Gastroesophageal sphincter (tissue), 4 donors: Measurements from ENCODE around the gene OR2AJ1. TPM values are rescaled to one million over a fixed set of nuclear protein-coding genes. Genes with fewer than 3 reads are reported as not detected.

Experiments
- ATAC-seq: fragments of 150-250 bp; one replicate; pipeline ENCODE4 v1.9.1; 2016; ENCODE audit warnings: mild to moderate bottlenecking, moderate library complexity
- H3K27ac ChIP-seq, 4 donors: fragments of 200-600 bp; sonication (generic) in 3 of 4; 1 replicate in 3 of 4; 2 replicates in 1 of 4; pipeline ENCODE4 v1.5.1; 2016 to 2019
- H3K27me3 ChIP-seq: fragments of 200-600 bp; sonication (generic); one replicate; pipeline ENCODE4 v1.5.1; 2019
- H3K36me3 ChIP-seq, 2 donors: fragments of 200-600 bp; sonication (generic); one replicate each; pipeline ENCODE4 v1.5.1; 2019; ENCODE audit warnings: control low read depth in 1 of 2
- H3K4me1 ChIP-seq, 3 donors: fragments of 200-600 bp; sonication (generic); 1 replicate in 2 of 3; 2 replicates in 1 of 3; pipeline ENCODE4 v1.5.1; 2016 to 2019; ENCODE audit warnings: control low read depth in 2 of 3
- H3K4me3 ChIP-seq, 2 donors: fragments of 200-600 bp; sonication (generic); one replicate each; pipeline ENCODE4 v1.5.1; 2019; ENCODE audit warnings: mild to moderate bottlenecking in 1 of 2, moderate library complexity in 1 of 2
- H3K9me3 ChIP-seq, 3 donors: fragments of 200-600 bp; sonication (generic); one replicate each; pipeline ENCODE4 v1.5.1; 2017 to 2019; ENCODE audit warnings: control low read depth in 2 of 3
- EP300 ChIP-seq: sonication (generic); formaldehyde crosslinking; IDR thresholded peaks from one replicate; pipeline ENCODE4 v1.6.1; 2017; ENCODE audit warnings: antibody characterized with exemption, mild to moderate bottlenecking
- POLR2A ChIP-seq, 2 donors: fragments of 450-650 bp; IDR thresholded peaks; one replicate each; pipeline ENCODE4 v1.6.1; 2017; ENCODE audit warnings: antibody characterized with exemption in 2 of 2, mild to moderate bottlenecking in 2 of 2, moderate library complexity in 1 of 2
- POLR2AphosphoS5 ChIP-seq: sonication (generic); formaldehyde crosslinking; IDR thresholded peaks from one replicate; pipeline ENCODE4 v1.6.1; 2017; ENCODE audit warnings: antibody characterized with exemption
- WGBS, 2 donors: methylation state at CpG; one replicate each; pipeline ENCODE4 v1.1.5; 2018; ENCODE audit warnings: low coverage in 1 of 2; 5-methylcytosine and 5-hydroxymethylcytosine counted together
- total RNA-seq, 4 donors: library from RNA; depleted of rRNA; stranded (reverse); fragments of >200 nt; gene quantifications; one replicate each; pipeline ENCODE4 v1.1.0, GENCODE V29; 2016
- TF ChIP-seq, protein P1 (sequence below), 4 experiments: fragments of 200-600 bp in 2 of 4; fragments of 450-650 bp in 2 of 4; sonication (generic) in 1 of 4; IDR thresholded peaks; one replicate each; pipeline ENCODE4 v1.5.1; 2017 to 2019; ENCODE audit warnings: antibody characterized with exemption in 4 of 4, mild to moderate bottlenecking in 2 of 4, moderate library complexity in 2 of 4

OR2AJ1 gene
- total RNA-seq, 4 donors from 2014 or later: not detected

DNA sequence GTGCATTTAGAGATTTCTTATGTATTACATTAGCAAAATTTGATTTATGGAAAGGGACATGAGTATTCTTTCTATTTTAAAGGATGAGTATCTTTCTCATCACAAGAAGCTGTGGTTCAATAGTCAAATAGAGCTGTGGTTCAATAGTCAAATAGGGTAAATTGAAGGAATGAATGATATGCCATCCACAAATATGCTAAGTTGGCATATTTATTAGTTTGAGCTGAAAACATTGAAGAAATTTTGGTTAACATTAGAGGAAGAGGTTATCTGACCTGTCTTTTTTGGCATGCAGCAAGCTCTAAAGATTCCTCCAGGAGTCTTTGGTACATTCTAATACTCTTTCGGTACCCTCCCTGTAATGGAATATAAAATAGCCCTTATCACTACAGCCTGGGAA lies 28.7 kb downstream of the OR2AJ1 start:
- Histone ChIP-seq H3K4me3 (no peak overlapping the region), H3K36me3 (no peaks in the 10 kb centered on the region), H3K27ac (no peak overlapping the region), H3K27me3 (no peaks in the 10 kb centered on the region), H3K4me1 (no peaks in the 10 kb centered on the region), H3K9me3 (no peaks in the 10 kb centered on the region)
- TF ChIP-seq POLR2A (IDR thresholded peaks at IDR 0.05): no peak
- 81 to 90% methylated on average over 1 of the region's 1 CpG for WGBS, 2 donors
- ATAC-seq: no peak

DNA sequence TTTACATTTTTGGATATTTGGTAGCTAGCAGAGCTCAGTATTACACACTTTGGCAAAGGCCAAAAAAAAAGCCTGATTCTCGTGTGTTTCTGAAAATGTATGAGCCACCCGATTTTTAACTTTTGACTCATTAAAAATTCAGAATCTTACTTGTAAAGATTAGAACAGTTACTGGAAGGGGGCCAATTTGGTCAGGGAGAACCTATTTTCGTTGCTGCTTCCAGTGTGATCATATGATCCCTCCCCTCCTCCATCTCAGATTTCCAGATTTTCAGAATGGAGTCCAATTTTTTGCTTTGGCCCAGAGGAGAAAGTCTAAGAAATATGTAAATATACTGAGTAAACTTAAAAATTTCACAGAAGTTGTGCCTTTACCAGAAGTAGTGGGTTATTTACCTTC lies 37.1 kb downstream of the OR2AJ1 start:
- Histone ChIP-seq H3K27ac (no peak overlapping the region), H3K9me3 (no peaks in the 10 kb centered on the region), H3K27me3 (no peaks in the 10 kb centered on the region), H3K36me3 (no peaks in the 10 kb centered on the region), H3K4me3 (no peak overlapping the region), H3K4me1 (no peaks in the 10 kb centered on the region)
- TF ChIP-seq, protein P1, sequence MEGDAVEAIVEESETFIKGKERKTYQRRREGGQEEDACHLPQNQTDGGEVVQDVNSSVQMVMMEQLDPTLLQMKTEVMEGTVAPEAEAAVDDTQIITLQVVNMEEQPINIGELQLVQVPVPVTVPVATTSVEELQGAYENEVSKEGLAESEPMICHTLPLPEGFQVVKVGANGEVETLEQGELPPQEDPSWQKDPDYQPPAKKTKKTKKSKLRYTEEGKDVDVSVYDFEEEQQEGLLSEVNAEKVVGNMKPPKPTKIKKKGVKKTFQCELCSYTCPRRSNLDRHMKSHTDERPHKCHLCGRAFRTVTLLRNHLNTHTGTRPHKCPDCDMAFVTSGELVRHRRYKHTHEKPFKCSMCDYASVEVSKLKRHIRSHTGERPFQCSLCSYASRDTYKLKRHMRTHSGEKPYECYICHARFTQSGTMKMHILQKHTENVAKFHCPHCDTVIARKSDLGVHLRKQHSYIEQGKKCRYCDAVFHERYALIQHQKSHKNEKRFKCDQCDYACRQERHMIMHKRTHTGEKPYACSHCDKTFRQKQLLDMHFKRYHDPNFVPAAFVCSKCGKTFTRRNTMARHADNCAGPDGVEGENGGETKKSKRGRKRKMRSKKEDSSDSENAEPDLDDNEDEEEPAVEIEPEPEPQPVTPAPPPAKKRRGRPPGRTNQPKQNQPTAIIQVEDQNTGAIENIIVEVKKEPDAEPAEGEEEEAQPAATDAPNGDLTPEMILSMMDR (IDR thresholded peaks at IDR 0.05): no peak
- TF ChIP-seq POLR2AphosphoS5 (no peak), POLR2A (IDR thresholded peaks at IDR 0.05) (no peak), EP300 (no peak)
- no peak for ATAC-seq
- WGBS, 2 donors: 27 to 34% methylated on average over 3 of the region's 3 CpGs

DNA sequence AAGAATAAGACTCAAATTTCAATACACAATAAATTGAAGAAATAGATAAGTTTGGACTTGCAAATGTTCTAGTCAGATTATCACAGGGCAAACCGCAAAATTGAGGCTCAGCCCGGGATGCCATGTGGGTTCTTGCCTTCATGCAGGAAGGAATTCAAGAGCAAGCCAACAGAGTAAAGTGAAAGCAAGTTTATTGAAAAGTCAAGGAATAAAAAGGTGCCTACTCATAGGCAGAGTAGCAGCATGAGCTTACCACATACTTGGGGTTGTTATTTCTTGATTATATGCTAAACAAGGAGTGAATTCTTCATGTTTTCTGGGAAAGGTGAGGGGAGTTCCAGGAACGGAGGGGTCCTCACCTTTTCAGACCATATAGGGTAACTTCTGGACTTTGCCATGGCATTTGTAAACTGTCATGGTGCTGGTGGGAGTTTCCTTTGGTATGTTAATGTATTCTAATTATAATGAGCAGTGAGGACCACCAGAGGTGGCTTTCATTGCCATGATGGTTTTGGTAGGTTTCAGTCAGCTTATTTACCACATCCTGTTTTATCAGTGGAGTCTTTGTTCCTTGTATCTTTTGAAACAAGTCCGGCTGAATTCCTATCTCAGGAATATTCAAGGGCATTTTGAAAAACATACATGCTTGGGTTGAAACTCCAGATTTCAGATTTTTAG lies 38.4 kb downstream of the OR2AJ1 start:
- WGBS, 2 donors: 79 to 82% methylated on average over 3 to 4 of the region's 4 CpGs
- no peak overlapping the region for H3K27ac ChIP-seq
- H3K27me3 ChIP-seq: no peaks in the 10 kb centered on the region
- no peak overlapping the region for H3K4me3 ChIP-seq
- no peaks in the 10 kb centered on the region for H3K36me3 ChIP-seq
- no peaks in the 10 kb centered on the region for H3K9me3 ChIP-seq
- ATAC-seq: no peak
- H3K4me1 ChIP-seq: no peaks in the 10 kb centered on the region
- TF ChIP-seq POLR2AphosphoS5 (no peak), EP300 (no peak), POLR2A (IDR thresholded peaks at IDR 0.05) (no peak)
- TF ChIP-seq, protein P1 (IDR thresholded peaks at IDR 0.05): no peak

DNA sequence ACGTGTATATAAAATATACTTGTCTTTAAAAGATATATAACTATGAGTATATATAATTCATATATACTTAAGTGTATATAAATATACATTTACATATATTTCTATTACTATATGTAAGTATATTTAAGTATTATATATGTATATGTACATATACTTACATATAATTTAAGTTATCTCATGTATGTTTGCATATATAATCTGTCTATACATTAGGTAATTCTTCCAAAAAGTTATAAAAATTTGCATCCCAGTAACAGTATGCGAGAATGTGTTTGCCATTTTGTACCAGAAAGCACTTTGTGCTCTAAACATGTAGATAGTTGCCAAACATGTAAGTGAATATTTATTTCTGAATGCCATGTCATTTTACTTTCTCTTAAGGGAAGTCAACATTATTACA lies 40.2 kb downstream of the OR2AJ1 start, which contains the start of gene OR2AK2:
OR2AK2 (plus strand) TSS at position 301 of the 400 bp plus-strand sequence. CDS start 144 bp downstream, outside the sequence.
- Histone ChIP-seq H3K4me1 (no peaks in the 10 kb centered on the region), H3K36me3 (no peaks in the 10 kb centered on the region), H3K9me3 (no peaks in the 10 kb centered on the region), H3K27ac (no peak within 1 kb of the TSS), H3K27me3 (no peaks in the 10 kb centered on the region), H3K4me3 (no peak within 1 kb of the TSS)
- TF ChIP-seq, protein P1 (IDR thresholded peaks at IDR 0.05): no peak
- no peak for TF ChIP-seq POLR2AphosphoS5
- TF ChIP-seq POLR2A (IDR thresholded peaks at IDR 0.05): no peak
- TF ChIP-seq EP300: no peak
- ATAC-seq: no peak
- WGBS, 2 donors: 84 to 87% methylated on average over 2 of the region's 2 CpGs

DNA sequence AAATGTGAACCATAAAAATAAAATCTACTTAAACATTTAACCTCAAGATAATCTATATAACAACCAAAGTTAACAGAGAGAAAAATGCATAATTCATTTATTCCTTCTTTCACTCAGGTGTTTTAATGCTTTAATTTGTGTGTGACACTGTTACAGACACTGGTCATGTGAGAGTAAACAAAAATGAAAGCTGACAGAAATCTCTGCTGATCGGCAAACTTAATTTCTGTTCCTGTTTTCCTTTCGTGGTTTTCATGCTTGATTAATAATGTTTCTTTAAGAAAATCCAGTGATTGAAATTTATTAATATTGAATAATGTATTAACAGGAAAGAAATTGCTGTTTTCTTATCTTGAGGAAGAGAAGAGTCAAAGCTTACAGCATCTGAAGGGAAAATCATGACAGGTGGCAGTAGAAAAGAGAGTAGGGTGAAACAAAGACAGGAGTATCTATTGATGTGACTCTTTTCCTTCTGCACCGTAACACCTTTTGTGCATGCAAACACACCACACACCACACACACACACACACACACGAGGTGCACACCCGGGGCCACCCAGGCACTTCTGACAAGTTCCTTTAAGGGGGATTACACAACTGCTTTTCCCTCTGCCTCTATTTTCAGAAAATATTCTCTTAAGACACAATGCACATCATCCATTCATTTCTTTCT lies 42.0 kb downstream of the OR2AJ1 start:
- 70 to 72% methylated on average over 5 of the region's 5 CpGs for WGBS, 2 donors
- no peak for ATAC-seq
- TF ChIP-seq, protein P1 (IDR thresholded peaks at IDR 0.05): no peak
- TF ChIP-seq EP300 (no peak), POLR2A (IDR thresholded peaks at IDR 0.05) (no peak), POLR2AphosphoS5 (no peak)
- H3K27ac ChIP-seq: no peak overlapping the region
- H3K36me3 ChIP-seq: no peaks in the 10 kb centered on the region
- no peaks in the 10 kb centered on the region for H3K27me3 ChIP-seq
- H3K9me3 ChIP-seq: no peaks in the 10 kb centered on the region
- H3K4me3 ChIP-seq: no peak overlapping the region
- H3K4me1 ChIP-seq: no peaks in the 10 kb centered on the region

Other genes with a start within 250 kb of the OR2AJ1 start
- gene OR13G1, start 245.2 kb upstream of the OR2AJ1 start, total RNA-seq: not detected
- not detected for gene OR6F1, start 208.2 kb upstream of the OR2AJ1 start, total RNA-seq
- not detected for gene OR14K1, start 186.3 kb upstream of the OR2AJ1 start, total RNA-seq
- gene OR14A2, start 176.7 kb upstream of the OR2AJ1 start, total RNA-seq: not detected
- not detected for gene OR1C1, start 164.3 kb upstream of the OR2AJ1 start, total RNA-seq
- gene OR14A16, start 100.8 kb upstream of the OR2AJ1 start, total RNA-seq: not detected
- not detected for gene OR11L1, start 83.0 kb upstream of the OR2AJ1 start, total RNA-seq
- 1 to 10 TPM in 1 of 4 donors, under 1 TPM in 2, not detected in 1; 0.81 to 9.1 (median 0.89) TPM for gene TRIM58, start 67.7 kb upstream of the OR2AJ1 start, total RNA-seq
- gene OR2W3, start 29.3 kb upstream of the OR2AJ1 start, total RNA-seq: 1 to 10 TPM in 1 of 4 donors, under 1 TPM in 2, not detected in 1; 0.39 to 1.6 (median 0.40) TPM
- gene OR2T8, start 4.6 kb upstream of the OR2AJ1 start, total RNA-seq: not detected
- gene OR2L8, start 24.0 kb downstream of the OR2AJ1 start, total RNA-seq: not detected
- not detected for gene OR2AK2, start 40.3 kb downstream of the OR2AJ1 start, total RNA-seq
- gene OR2L5, start 88.8 kb downstream of the OR2AJ1 start, total RNA-seq: not detected
- gene OR2L2, start 105.2 kb downstream of the OR2AJ1 start, total RNA-seq: not detected
- gene OR2L3, start 121.9 kb downstream of the OR2AJ1 start, total RNA-seq: not detected
- gene OR2L13, start 170.3 kb downstream of the OR2AJ1 start, total RNA-seq: not detected
- gene OR2M5, start 220.3 kb downstream of the OR2AJ1 start, total RNA-seq: not detected
- gene OR2M2, start 249.9 kb downstream of the OR2AJ1 start, total RNA-seq: not detected